PC-3 (cell line): ENCODE results near the gene MTHFS.
"Not testable (repeated sequence)": the region's sequence is repeated elsewhere in the genome, so short reads cannot be mapped to it uniquely, and the experiment has no call there.

Source experiments
- EZH2 ChIP-seq: fragments of 300-600 bp; sonication (generic); IDR thresholded peaks from one replicate; pipeline ENCODE4 v1.6.1; 2017; ENCODE audit warnings: antibody characterized with exemption, mild to moderate bottlenecking, low read length; ENCODE audit not compliant: unreplicated experiment
- EZH2phosphoT487 ChIP-seq: fragments of 300-600 bp; sonication (generic); IDR thresholded peaks from 2 replicates; pipeline ENCODE4 v1.6.1; 2018; ENCODE audit warnings: mild to moderate bottlenecking, antibody characterized with exemption, low read length, borderline replicate concordance
- TF ChIP-seq, protein P1 (sequence below): fragments of 300-600 bp; sonication (generic); conservative IDR thresholded peaks from 2 replicates; pipeline ENCODE4 v1.5.1; 2017; ENCODE audit warnings: antibody characterized with exemption, low read depth, mild to moderate bottlenecking, low read length

DNA sequence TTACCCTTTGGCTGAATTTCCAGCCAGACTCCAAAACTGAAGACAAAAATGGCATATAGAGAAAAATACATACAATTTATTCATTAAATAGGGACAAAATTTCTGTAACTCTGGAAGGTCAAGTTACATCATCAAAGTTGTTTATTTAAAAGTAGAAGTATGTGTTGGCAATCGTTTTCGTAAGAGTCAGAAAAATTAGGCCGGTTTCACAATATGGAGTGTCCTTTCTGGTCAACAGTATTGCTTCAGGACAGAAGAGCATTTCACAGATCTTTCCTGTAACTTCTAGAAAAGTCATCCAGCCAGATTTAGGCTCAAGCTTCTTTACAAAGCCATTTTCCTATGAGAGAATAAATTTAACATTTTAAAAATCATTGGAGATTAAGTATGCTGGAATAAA lies 2.0 kb upstream of the MTHFS start:
- TF ChIP-seq, protein P1, sequence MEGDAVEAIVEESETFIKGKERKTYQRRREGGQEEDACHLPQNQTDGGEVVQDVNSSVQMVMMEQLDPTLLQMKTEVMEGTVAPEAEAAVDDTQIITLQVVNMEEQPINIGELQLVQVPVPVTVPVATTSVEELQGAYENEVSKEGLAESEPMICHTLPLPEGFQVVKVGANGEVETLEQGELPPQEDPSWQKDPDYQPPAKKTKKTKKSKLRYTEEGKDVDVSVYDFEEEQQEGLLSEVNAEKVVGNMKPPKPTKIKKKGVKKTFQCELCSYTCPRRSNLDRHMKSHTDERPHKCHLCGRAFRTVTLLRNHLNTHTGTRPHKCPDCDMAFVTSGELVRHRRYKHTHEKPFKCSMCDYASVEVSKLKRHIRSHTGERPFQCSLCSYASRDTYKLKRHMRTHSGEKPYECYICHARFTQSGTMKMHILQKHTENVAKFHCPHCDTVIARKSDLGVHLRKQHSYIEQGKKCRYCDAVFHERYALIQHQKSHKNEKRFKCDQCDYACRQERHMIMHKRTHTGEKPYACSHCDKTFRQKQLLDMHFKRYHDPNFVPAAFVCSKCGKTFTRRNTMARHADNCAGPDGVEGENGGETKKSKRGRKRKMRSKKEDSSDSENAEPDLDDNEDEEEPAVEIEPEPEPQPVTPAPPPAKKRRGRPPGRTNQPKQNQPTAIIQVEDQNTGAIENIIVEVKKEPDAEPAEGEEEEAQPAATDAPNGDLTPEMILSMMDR: not testable (repeated sequence)
- TF ChIP-seq EZH2, EZH2phosphoT487: not testable (repeated sequence)
